Activated CD4-positive, alpha-beta memory T cell treated with anti-CD3 and anti-CD28 coated beads for 36 hours (primary cell): ENCODE results near the gene ARHGAP15. TPM values are rescaled to one million over a fixed set of nuclear protein-coding genes. Genes with fewer than 3 reads are reported as not detected.

Source experiments
- CTCF ChIA-PET: fragments of 350-600 bp; sonication (Branson Sonifier 250); formaldehyde crosslinking; loops from one replicate; lab custom pipeline; 2021; ENCODE audit warnings: antibody characterized with exemption, inconsistent platforms; lab: Charles Lee
- POLR2A ChIA-PET: fragments of 350-600 bp; sonication (Branson Sonifier 250); formaldehyde crosslinking; loops from one replicate; lab custom pipeline; 2021; ENCODE audit warnings: antibody characterized with exemption; lab: Charles Lee
- DNase-seq: peaks from one replicate; pipeline ENCODE4 v3.0.0-alpha.2; 2020
- H3K27ac Mint-ChIP-seq: one replicate; pipeline ENCODE4 v1.8.0; 2021; ENCODE audit warnings: mixed read lengths
- H3K27me3 Mint-ChIP-seq: one replicate; pipeline ENCODE4 v1.8.0; 2021; ENCODE audit warnings: mixed read lengths
- H3K36me3 Mint-ChIP-seq: one replicate; pipeline ENCODE4 v1.8.0; 2021; ENCODE audit warnings: mixed read lengths
- H3K4me1 Mint-ChIP-seq: one replicate; pipeline ENCODE4 v1.8.0; 2021; ENCODE audit warnings: low read depth, mixed read lengths
- H3K4me3 Mint-ChIP-seq: one replicate; pipeline ENCODE4 v1.8.0; 2021; ENCODE audit warnings: mild to moderate bottlenecking, mixed read lengths
- H3K9me3 Mint-ChIP-seq: one replicate; pipeline ENCODE4 v1.8.0; 2021; ENCODE audit warnings: mixed read lengths
- intact Hi-C: fragments of 100-400 bp; cut with micrococcal nuclease; formaldehyde crosslinking; loops from one replicate; pipeline ENCODE4 v1.15.1; 2023
- total RNA-seq, 2 experiments: library from RNA; stranded (reverse); gene quantifications; one replicate each; pipeline ENCODE4 v1.2.3, GENCODE V29; 2021

The ARHGAP15 gene
- total RNA-seq, 2 experiments from 2014 or later, result 70.2 to 71.2 TPM

DNA sequence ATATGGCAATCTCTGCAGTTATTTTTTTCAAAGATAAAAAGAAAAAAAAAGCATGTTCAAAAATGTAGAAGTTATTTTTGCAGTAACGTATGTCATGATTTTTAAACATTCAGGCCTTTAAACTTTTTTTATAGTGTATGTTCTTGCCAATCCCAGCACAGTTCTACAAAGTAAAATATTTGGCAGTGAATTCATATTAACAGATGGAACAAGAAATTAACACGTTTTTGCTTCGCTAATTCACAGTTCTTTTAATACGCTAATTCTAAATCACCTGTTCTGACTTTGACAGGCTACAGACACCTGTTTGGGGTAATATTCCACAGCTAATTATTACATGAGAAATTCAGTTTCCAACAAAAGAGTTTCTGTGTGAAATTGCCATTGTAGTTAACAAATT, 183.2 kb downstream of the ARHGAP15 start:
- H3K4me3 Mint-ChIP-seq, result no peak overlapping the region
- H3K27me3 Mint-ChIP-seq, result no peaks in the 10 kb centered on the region
- DNase-seq, result no peak
- no peak overlapping the region for H3K27ac Mint-ChIP-seq
- H3K9me3 Mint-ChIP-seq, result no peaks in the 10 kb centered on the region
- H3K4me1 Mint-ChIP-seq, result peaks cover 34% of the 10 kb centered on the region
- peaks cover 2% of the 10 kb centered on the region for H3K36me3 Mint-ChIP-seq
- intact Hi-C loops, result no loop called here
- ChIA-PET CTCF (no interaction called here), POLR2A (no interaction called here)

DNA sequence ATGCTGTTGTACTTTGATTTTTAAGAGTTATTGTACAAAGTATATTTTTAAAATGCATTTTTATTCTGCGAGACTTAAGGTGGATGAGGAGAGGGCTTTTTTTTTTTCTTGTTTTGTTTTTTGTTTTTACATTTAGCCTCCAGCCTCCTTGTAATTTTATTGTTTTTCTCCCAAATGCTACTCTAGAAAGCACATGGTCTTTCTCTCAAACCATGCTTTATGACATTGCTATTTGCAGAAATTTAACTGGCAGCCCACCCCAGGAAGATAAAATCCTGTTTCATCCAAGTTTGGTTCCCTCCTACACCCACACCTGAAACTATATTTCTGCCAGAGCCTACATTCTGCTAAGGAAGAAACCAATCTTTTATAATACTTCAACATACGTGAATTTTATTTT, 184.6 kb downstream of the ARHGAP15 start:
- no peaks in the 10 kb centered on the region for H3K9me3 Mint-ChIP-seq
- peaks cover 11% of the 10 kb centered on the region for H3K36me3 Mint-ChIP-seq
- intact Hi-C loops, result no loop called here
- no peak for DNase-seq
- ChIA-PET CTCF (no interaction called here), POLR2A (no interaction called here)
- no peak overlapping the region for H3K27ac Mint-ChIP-seq
- H3K27me3 Mint-ChIP-seq, result no peaks in the 10 kb centered on the region
- H3K4me3 Mint-ChIP-seq, result no peak overlapping the region
- peaks cover 36% of the 10 kb centered on the region for H3K4me1 Mint-ChIP-seq

DNA sequence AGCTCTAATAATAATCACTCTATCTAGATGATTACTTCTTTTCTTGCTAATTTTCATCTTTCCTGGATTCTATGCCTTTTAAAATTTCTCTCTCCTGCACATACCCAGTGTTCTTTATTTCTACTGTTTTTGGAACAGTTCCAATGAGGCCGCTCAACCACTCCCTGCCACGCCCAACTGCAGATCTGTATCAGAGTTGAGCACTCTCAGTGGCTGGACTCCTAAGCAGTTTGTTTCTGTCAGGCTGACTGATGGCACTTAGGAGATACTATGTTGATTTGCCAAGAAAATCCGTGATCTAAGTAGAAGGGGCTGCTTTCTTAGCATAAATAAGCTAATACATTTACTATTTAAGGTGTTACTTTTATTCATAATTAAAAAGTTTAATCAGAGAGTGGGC, 192.8 kb downstream of the ARHGAP15 start:
- no peaks in the 10 kb centered on the region for H3K27me3 Mint-ChIP-seq
- DNase-seq, result no peak
- H3K4me3 Mint-ChIP-seq, result no peak overlapping the region
- intact Hi-C loops, result no loop called here
- H3K9me3 Mint-ChIP-seq, result peaks cover 4% of the 10 kb centered on the region
- H3K4me1 Mint-ChIP-seq, result peaks cover 65% of the 10 kb centered on the region
- ChIA-PET CTCF (no interaction called here), POLR2A (no interaction called here)
- peaks cover 17% of the 10 kb centered on the region for H3K36me3 Mint-ChIP-seq
- no peak overlapping the region for H3K27ac Mint-ChIP-seq

GRCh38 chr2:143329288-143329687, 200.1 kb downstream of the ARHGAP15 start:
- Mint-ChIP-seq H3K27ac (peak overlapping the region; percentile 53), H3K4me3 (no peak overlapping the region), H3K4me1 (peaks cover 62% of the 10 kb centered on the region), H3K27me3 (no peaks in the 10 kb centered on the region), H3K9me3 (peaks cover 5% of the 10 kb centered on the region), H3K36me3 (peaks cover 3% of the 10 kb centered on the region)
- DNase-seq, result no peak
- intact Hi-C loops, result no loop called here
- CTCF ChIA-PET, result interaction anchor here (0.9 to 1.4 kb wide), 2 partner anchors 9 to 70 kb away, joined by 3 to 5 read pairs; no protein-coding TSS in a partner anchor
- POLR2A ChIA-PET, result no interaction called here

DNA sequence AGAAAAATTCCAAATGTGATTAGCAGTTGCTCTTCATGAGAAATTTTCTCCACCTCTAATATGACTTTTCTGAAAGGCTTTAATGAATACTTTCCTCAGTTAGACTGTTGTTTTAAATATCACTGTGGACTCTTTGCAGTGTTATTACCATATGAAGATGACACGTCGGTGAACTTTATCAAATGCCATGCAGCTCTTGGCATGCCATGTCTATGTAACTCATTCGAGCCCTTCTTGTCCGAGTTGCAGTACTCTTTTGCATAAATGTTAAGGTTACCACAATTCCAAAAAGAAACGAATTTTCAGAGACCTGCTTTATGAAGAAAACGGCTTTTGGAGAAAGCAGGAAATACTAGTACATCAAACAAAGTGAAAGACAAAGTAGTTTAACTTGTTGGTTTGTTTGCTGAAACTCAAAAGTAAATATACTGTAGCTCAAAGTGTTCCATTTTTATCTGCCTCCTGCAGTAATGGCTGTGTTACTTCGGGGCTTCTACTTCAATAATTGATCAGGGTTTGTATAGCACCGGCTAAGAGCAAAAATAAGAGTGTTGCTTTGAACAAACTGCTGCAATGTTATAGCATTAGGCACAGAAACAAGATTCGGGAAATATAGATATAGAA, 204.1 kb downstream of the ARHGAP15 start:
- intact Hi-C loops, result no loop called here
- peak overlapping the region; percentile 33 for H3K27ac Mint-ChIP-seq
- no peaks in the 10 kb centered on the region for H3K9me3 Mint-ChIP-seq
- no peak overlapping the region for H3K4me3 Mint-ChIP-seq
- ChIA-PET POLR2A (no interaction called here), CTCF (interaction anchor here (0.9 to 2.5 kb wide), 2 partner anchors 49 to 54 kb away, joined by 3 to 6 read pairs; no protein-coding TSS in a partner anchor)
- H3K36me3 Mint-ChIP-seq, result no peaks in the 10 kb centered on the region
- no peak for DNase-seq
- H3K4me1 Mint-ChIP-seq, result peaks cover 63% of the 10 kb centered on the region
- no peaks in the 10 kb centered on the region for H3K27me3 Mint-ChIP-seq

GRCh38 chr2:143333847-143334246, 204.6 kb downstream of the ARHGAP15 start:
- CTCF ChIA-PET, result interaction anchor here (2.5 kb wide), 1 partner anchor 49 kb away, joined by 6 read pairs; no protein-coding TSS in a partner anchor
- intact Hi-C loops, result no loop called here

GRCh38 chr2:143334837-143335236, 205.6 kb downstream of the ARHGAP15 start:
- Mint-ChIP-seq H3K9me3 (no peaks in the 10 kb centered on the region), H3K4me3 (no peak overlapping the region), H3K36me3 (no peaks in the 10 kb centered on the region), H3K27me3 (no peaks in the 10 kb centered on the region), H3K4me1 (peaks cover 68% of the 10 kb centered on the region), H3K27ac (no peak overlapping the region)
- no peak for DNase-seq
- CTCF ChIA-PET, result interaction anchor here (2.5 kb wide), 1 partner anchor 50 kb away, joined by 6 read pairs; no protein-coding TSS in a partner anchor
- intact Hi-C loops, result no loop called here
- POLR2A ChIA-PET, result no interaction called here

More at GRCh38 chr2:143333847-143334246, 204.6 kb downstream of the ARHGAP15 start:
- no peak overlapping the region for H3K27ac Mint-ChIP-seq
- H3K4me3 Mint-ChIP-seq, result no peak overlapping the region
- no peaks in the 10 kb centered on the region for H3K36me3 Mint-ChIP-seq
- no peaks in the 10 kb centered on the region for H3K27me3 Mint-ChIP-seq
- peaks cover 63% of the 10 kb centered on the region for H3K4me1 Mint-ChIP-seq
- DNase-seq, result no peak
- H3K9me3 Mint-ChIP-seq, result no peaks in the 10 kb centered on the region
- POLR2A ChIA-PET, result no interaction called here

DNA sequence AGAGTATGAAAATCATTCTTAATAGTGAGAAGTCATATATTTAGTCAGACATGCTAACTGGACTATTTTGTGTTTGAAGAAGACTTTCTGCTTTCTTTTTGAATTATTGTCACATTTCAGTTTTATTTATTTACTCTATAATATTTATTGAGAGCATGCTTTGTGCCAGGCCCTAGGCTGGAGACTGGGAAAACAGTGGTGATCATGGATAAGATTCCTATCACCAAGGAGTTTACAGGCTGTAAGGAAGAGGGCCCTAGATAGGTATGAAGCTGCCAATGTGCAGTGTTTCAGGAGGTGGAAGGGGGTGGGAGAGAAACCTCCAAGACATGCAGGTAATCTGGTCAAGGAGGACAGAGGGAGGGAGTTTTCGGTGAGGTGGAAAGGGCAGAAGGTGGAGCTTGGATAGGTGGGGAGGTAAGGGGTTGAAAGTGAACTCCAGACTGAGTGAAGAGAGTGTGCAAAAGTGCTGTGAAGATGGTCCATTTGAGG, 207.5 kb downstream of the ARHGAP15 start:
- POLR2A ChIA-PET, result no interaction called here
- no peak for DNase-seq
- intact Hi-C loops, result no loop called here
- Mint-ChIP-seq H3K27ac (no peak overlapping the region), H3K4me1 (peaks cover 73% of the 10 kb centered on the region), H3K4me3 (no peak overlapping the region), H3K27me3 (no peaks in the 10 kb centered on the region), H3K9me3 (no peaks in the 10 kb centered on the region), H3K36me3 (peaks cover 4% of the 10 kb centered on the region)
- CTCF ChIA-PET, result no interaction called here

- ChIA-PET POLR2A (interaction anchor here (0.5 kb wide), 1 partner anchor 76 kb away, joined by 3 read pairs; no protein-coding TSS in a partner anchor), CTCF (no interaction called here)
- Mint-ChIP-seq H3K4me1 (peaks cover 74% of the 10 kb centered on the region), H3K36me3 (peaks cover 4% of the 10 kb centered on the region), H3K4me3 (no peak overlapping the region), H3K27me3 (no peaks in the 10 kb centered on the region), H3K27ac (no peak overlapping the region), H3K9me3 (no peaks in the 10 kb centered on the region)
- intact Hi-C loops, result no loop called here
- DNase-seq, result no peak
These were observed 212.3 kb downstream of the ARHGAP15 start for GRCh38 chr2:143341478-143341877.

- Mint-ChIP-seq H3K4me1 (peaks cover 55% of the 10 kb centered on the region), H3K27me3 (no peaks in the 10 kb centered on the region), H3K36me3 (peaks cover 7% of the 10 kb centered on the region), H3K4me3 (no peak overlapping the region), H3K27ac (peak overlapping the region; percentile 9), H3K9me3 (no peaks in the 10 kb centered on the region)
- intact Hi-C loops, result no loop called here
- ChIA-PET CTCF (no interaction called here), POLR2A (no interaction called here)
- DNase-seq, result no peak
These were observed 215.6 kb downstream of the ARHGAP15 start for GRCh38 chr2:143344780-143345179.

GRCh38 chr2:143345887-143346787, 216.9 kb downstream of the ARHGAP15 start:
- POLR2A ChIA-PET, result interaction anchor here (0.6 kb wide), 1 partner anchor 48 kb away, joined by 3 read pairs; no protein-coding TSS in a partner anchor
- Mint-ChIP-seq H3K36me3 (peaks cover 4% of the 10 kb centered on the region), H3K9me3 (no peaks in the 10 kb centered on the region), H3K27ac (no peak overlapping the region), H3K4me3 (no peak overlapping the region), H3K4me1 (peaks cover 45% of the 10 kb centered on the region), H3K27me3 (no peaks in the 10 kb centered on the region)
- DNase-seq, result no peak
- CTCF ChIA-PET, result no interaction called here
- intact Hi-C loops, result no loop called here

DNA sequence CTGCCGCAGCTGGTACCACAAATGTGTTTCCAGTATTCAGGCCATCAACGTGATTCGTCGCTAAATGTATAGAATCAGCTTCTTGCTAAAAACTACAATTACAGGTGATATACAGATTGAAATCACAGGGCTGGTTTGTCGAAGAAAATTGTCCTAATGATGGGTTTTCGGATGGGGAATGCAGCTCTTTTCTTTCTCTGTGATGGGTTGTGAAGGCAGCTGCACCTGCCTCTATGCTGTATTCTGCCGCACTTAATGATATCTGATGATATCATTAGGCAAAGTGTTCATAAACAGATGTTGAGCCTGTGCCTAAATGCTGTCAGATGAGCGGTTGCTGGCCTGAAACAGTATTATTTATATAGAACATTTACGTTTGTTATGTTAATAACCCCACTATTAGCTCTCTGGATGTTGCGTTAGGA, 218.1 kb downstream of the ARHGAP15 start:
- no peak for DNase-seq
- Mint-ChIP-seq H3K4me1 (peaks cover 39% of the 10 kb centered on the region), H3K27ac (no peak overlapping the region), H3K4me3 (no peak overlapping the region), H3K36me3 (peaks cover 5% of the 10 kb centered on the region), H3K27me3 (no peaks in the 10 kb centered on the region), H3K9me3 (no peaks in the 10 kb centered on the region)
- intact Hi-C loops, result no loop called here
- ChIA-PET CTCF (no interaction called here), POLR2A (no interaction called here)
